Smooth muscle cell (in vitro differentiated cells): Measurements from ENCODE around the gene ZNF581. TPM values are rescaled to one million over a fixed set of nuclear protein-coding genes. Genes with fewer than 3 reads are reported as not detected.

ENCODE experiments used
- DNase-seq: peaks from one replicate; lab custom pipeline; 2025; ENCODE audit not compliant: unreplicated experiment; lab: John Stamatoyannopoulos, UW
- H2AFZ ChIP-seq: fragments of 200-600 bp; sonication (generic); 2 replicates; pipeline ENCODE4 v1.6.0; 2016; ENCODE audit warnings: antibody characterized with exemption, low read depth, mild to moderate bottlenecking
- H3F3A ChIP-seq: fragments of 200-600 bp; sonication (generic); 2 replicates; pipeline ENCODE4 v1.6.0; 2017; ENCODE audit warnings: antibody characterized with exemption, low read depth
- H3K27ac ChIP-seq: fragments of 200-600 bp; sonication (generic); 2 replicates; pipeline ENCODE4 v1.5.1; 2016; ENCODE audit warnings: low read depth, mild to moderate bottlenecking
- H3K27me3 ChIP-seq: fragments of 200-600 bp; sonication (generic); 2 replicates; pipeline ENCODE4 v1.6.1; 2016; ENCODE audit warnings: low read depth, mild to moderate bottlenecking
- H3K36me3 ChIP-seq: fragments of 200-600 bp; sonication (generic); 2 replicates; pipeline ENCODE4 v1.5.1; 2016; ENCODE audit warnings: low read depth
- H3K4me1 ChIP-seq: fragments of 200-600 bp; sonication (generic); 2 replicates; pipeline ENCODE4 v1.5.1; 2016; ENCODE audit warnings: low read depth
- H3K4me2 ChIP-seq: fragments of 200-600 bp; sonication (generic); 2 replicates; pipeline ENCODE4 v1.6.0; 2016; ENCODE audit warnings: mild to moderate bottlenecking
- H3K4me3 ChIP-seq: fragments of 200-600 bp; sonication (generic); 2 replicates; pipeline ENCODE4 v1.5.1; 2016; ENCODE audit warnings: mild to moderate bottlenecking
- H3K79me2 ChIP-seq: fragments of 200-600 bp; sonication (generic); 2 replicates; pipeline ENCODE4 v1.6.0; 2016; ENCODE audit warnings: low read depth, mild to moderate bottlenecking
- H3K9ac ChIP-seq: fragments of 200-600 bp; sonication (generic); 2 replicates; pipeline ENCODE4 v1.6.0; 2016; ENCODE audit warnings: low read depth
- H3K9me3 ChIP-seq: fragments of 200-600 bp; sonication (generic); replicated peaks from 2 replicates; pipeline ENCODE4 v1.5.1; 2016; ENCODE audit warnings: low read depth
- H4K20me1 ChIP-seq: fragments of 200-600 bp; sonication (generic); 2 replicates; pipeline ENCODE4 v1.6.0; 2016; ENCODE audit warnings: low read depth
- WGBS: methylation state at CpG from one replicate; pipeline ENCODE4 v1.1.7; 2016; ENCODE audit warnings: low lambda C conversion rate; 5-methylcytosine and 5-hydroxymethylcytosine counted together
- polyA plus RNA-seq: library from polyadenylated mRNA; unstranded; fragments of >200 nt; fragmentation: Nextera tagmentation; extraction: Ambion mirVana; gene quantifications from 2 replicates; pipeline ENCODE4 v1.2.1, GENCODE V29; 2016
- total RNA-seq: library from RNA; depleted of rRNA; stranded (reverse); fragments of >200 nt; gene quantifications from 2 replicates; pipeline ENCODE4 v1.2.3, GENCODE V29; 2014
- TF ChIP-seq, protein P1 (sequence below): fragments of 200-600 bp; sonication (generic); IDR thresholded peaks from 2 replicates; pipeline ENCODE4 v1.5.1; 2017; ENCODE audit warnings: borderline replicate concordance, mild to moderate bottlenecking, antibody characterized with exemption; ENCODE audit not compliant: insufficient read depth, poor library complexity, severe bottlenecking

The ZNF581 gene
- total and polyA plus RNA-seq, 2 experiments from 2014 or later: 10.0 to 21.4 TPM

DNA sequence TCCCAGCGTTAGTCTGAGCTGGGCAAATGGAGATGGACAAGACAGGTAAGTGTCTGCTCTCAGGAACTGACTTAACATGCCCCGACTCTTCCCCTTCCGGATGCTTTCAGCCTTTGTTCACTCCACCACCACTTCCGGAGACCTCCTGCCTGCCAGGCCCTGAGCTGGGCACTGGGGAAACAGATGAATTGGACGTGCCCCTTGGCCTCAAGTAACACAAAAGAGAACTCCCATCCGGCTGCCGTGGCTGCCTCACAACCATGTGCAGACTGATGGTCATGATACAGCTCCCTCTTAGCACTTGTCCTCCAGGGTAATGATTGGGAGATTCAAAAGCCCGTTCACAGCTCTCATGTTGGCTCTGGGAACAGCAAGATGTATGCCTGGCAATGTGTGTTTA is 26.0 kb upstream of the ZNF581 start:
- WGBS: 98% methylated on average over 8 of the region's 8 CpGs
- TF ChIP-seq, protein P1, sequence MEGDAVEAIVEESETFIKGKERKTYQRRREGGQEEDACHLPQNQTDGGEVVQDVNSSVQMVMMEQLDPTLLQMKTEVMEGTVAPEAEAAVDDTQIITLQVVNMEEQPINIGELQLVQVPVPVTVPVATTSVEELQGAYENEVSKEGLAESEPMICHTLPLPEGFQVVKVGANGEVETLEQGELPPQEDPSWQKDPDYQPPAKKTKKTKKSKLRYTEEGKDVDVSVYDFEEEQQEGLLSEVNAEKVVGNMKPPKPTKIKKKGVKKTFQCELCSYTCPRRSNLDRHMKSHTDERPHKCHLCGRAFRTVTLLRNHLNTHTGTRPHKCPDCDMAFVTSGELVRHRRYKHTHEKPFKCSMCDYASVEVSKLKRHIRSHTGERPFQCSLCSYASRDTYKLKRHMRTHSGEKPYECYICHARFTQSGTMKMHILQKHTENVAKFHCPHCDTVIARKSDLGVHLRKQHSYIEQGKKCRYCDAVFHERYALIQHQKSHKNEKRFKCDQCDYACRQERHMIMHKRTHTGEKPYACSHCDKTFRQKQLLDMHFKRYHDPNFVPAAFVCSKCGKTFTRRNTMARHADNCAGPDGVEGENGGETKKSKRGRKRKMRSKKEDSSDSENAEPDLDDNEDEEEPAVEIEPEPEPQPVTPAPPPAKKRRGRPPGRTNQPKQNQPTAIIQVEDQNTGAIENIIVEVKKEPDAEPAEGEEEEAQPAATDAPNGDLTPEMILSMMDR: no peak

DNA sequence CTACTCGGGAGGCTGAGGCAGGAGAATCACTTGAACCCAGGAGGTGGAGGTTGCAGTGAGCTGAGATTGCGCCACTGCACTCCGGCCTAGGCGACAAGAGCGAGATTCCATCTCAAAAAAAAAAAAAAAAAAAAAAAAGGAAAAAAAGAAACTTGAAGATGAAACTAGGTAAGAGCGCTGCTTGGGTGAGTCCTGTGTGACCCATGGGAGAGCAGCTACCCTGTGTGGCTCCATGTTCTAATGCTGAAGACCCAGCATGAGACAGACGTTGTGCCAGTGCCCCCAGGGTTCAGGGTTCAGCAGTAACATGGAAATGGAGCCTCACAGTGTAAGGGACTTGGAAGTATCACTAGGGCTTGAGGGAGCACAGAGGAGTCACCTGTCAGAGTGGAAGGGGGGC is 25.0 kb upstream of the ZNF581 start:
- Histone ChIP-seq H3K79me2 (no peaks in the 10 kb centered on the region), H3K4me3 (no peak overlapping the region), H3K9ac (no peak overlapping the region), H3K27ac (no peak overlapping the region), H4K20me1 (peaks cover 3% of the 10 kb centered on the region), H3K9me3 (no peaks in the 10 kb centered on the region), H3K4me1 (no peaks in the 10 kb centered on the region), H3K27me3 (no peaks in the 10 kb centered on the region), H2AFZ (no peak overlapping the region), H3K36me3 (no peaks in the 10 kb centered on the region), H3K4me2 (no peak overlapping the region), H3F3A (peaks cover 7% of the 10 kb centered on the region)
- TF ChIP-seq, protein P1: no peak
- DNase-seq: no peak
- WGBS: 98% methylated on average over 7 of the region's 7 CpGs

More for the DNA sequence above, 26.0 kb upstream of the ZNF581 start:
- no peaks in the 10 kb centered on the region for H3K4me1 ChIP-seq
- no peak overlapping the region for H3K4me3 ChIP-seq
- H3K27ac ChIP-seq: no peak overlapping the region
- peaks cover 4% of the 10 kb centered on the region for H3F3A ChIP-seq
- peaks cover 3% of the 10 kb centered on the region for H3K79me2 ChIP-seq
- peaks cover 11% of the 10 kb centered on the region for H4K20me1 ChIP-seq
- no peak for DNase-seq
- no peak overlapping the region for H3K4me2 ChIP-seq
- H3K27me3 ChIP-seq: no peaks in the 10 kb centered on the region
- H2AFZ ChIP-seq: no peak overlapping the region
- no peaks in the 10 kb centered on the region for H3K9me3 ChIP-seq
- no peaks in the 10 kb centered on the region for H3K36me3 ChIP-seq
- H3K9ac ChIP-seq: no peak overlapping the region

DNA sequence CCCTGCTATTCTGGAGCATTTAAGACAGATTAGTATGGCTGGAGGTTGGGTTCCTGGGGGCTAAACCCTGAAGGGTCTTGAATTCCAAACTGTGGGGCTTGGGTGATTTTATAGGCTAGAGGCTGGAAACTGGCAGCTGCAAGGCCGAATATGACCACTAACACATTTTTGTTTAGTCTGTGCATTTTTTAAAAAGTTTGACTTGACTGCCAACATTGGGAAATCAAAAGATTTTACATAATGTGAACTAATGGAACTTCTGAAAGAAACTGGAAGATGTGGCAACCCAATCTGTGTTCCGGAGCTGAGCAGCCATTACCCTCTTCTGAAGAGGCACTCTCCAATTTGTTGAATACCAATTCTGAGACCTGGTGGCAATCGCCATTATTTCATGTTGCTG is 24.2 kb upstream of the ZNF581 start:
- Histone ChIP-seq H3F3A (peaks cover 12% of the 10 kb centered on the region), H3K9ac (no peak overlapping the region), H3K27ac (no peak overlapping the region), H3K4me2 (no peak overlapping the region), H3K27me3 (no peaks in the 10 kb centered on the region), H2AFZ (no peak overlapping the region), H3K36me3 (no peaks in the 10 kb centered on the region), H3K79me2 (no peaks in the 10 kb centered on the region), H3K9me3 (no peaks in the 10 kb centered on the region), H3K4me1 (no peaks in the 10 kb centered on the region), H3K4me3 (no peak overlapping the region), H4K20me1 (peaks cover 8% of the 10 kb centered on the region)
- TF ChIP-seq, protein P1: no peak
- no peak for DNase-seq
- WGBS: 80% methylated on average over 3 of the region's 3 CpGs

DNA sequence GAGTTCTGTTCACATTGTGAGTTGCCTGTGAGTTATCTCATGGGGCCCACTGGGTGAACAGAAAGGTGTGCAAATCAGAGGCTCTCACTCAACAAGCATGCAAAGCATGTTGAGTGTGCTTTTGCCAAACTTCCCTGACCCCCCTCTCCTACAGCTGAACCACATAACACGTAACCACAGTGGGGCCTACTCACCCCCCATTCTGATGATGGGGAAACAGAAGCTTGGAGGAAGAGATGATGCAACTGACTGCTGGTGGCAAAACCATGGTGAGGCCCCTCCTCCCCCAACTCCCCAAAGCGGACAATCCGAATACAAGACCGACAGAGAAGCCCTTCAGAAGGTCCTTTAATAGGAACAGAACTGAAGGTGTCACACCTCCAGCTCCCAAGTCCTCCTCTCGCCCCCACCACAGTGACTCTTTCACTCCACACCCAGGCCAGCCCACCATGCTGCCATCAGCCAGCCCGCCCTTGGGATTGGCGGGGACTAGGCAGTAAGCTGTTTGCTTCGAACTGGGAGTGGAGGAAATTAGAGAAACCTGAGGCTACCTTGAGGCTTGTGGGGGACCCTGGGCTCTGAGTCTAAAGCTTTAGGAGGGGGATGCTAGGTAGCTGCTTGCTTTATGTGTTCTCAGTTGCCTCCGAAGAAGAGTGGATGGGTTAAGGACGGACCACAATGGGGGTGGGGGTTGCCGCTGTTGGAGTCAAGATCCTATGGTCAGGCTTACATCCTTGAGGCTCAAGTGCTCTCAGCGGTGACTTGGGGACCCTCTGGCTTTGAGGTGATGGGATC is 22.8 kb upstream of the ZNF581 start:
- no peak overlapping the region for H3K27ac ChIP-seq
- H3K4me2 ChIP-seq: no peak overlapping the region
- no peak overlapping the region for H3K4me3 ChIP-seq
- H3K9ac ChIP-seq: no peak overlapping the region
- H3K79me2 ChIP-seq: no peaks in the 10 kb centered on the region
- H3K4me1 ChIP-seq: no peaks in the 10 kb centered on the region
- no peak overlapping the region for H2AFZ ChIP-seq
- 97% methylated on average over 12 of the region's 12 CpGs for WGBS
- H3K27me3 ChIP-seq: no peaks in the 10 kb centered on the region
- no peaks in the 10 kb centered on the region for H3K36me3 ChIP-seq
- no peaks in the 10 kb centered on the region for H3K9me3 ChIP-seq
- H4K20me1 ChIP-seq: peaks cover 8% of the 10 kb centered on the region
- H3F3A ChIP-seq: peaks cover 12% of the 10 kb centered on the region
- DNase-seq: no peak
- TF ChIP-seq, protein P1: no peak
